GM12878 (cell line): ENCODE measurements around the gene GNPTG.

Experiments
- BCLAF1 ChIP-seq: fragments of 450-650 bp; IDR thresholded peaks from 2 replicates; pipeline ENCODE4 v1.6.1; 2017; ENCODE audit warnings: antibody characterized with exemption, mild to moderate bottlenecking, moderate library complexity
- CTCF ChIP-seq, 3 experiments: IDR thresholded peaks in 2 of 3; conservative IDR thresholded peaks in 1 of 3; 2 replicates each; pipeline ENCODE4 v1.5.1; 2011; ENCODE audit warnings: low read depth in 3 of 3, low read length in 3 of 3, mild to moderate bottlenecking in 3 of 3, control low read depth in 2 of 3, moderate library complexity in 2 of 3, inconsistent platforms in 1 of 3, mixed read lengths in 1 of 3; ENCODE audit not compliant: control insufficient read depth in 2 of 3, insufficient read depth in 1 of 3; ENCODE audit errors: extremely low read depth in 1 of 3
- CUX1 ChIP-seq: IDR thresholded peaks from 2 replicates; pipeline ENCODE4 v1.6.1; 2012; ENCODE audit warnings: improper control_type of control experiment, low read depth, low read length; ENCODE audit not compliant: insufficient replicate concordance
- EZH2 ChIP-seq: IDR thresholded peaks from 2 replicates; pipeline ENCODE4 v1.6.1; 2012; ENCODE audit warnings: low read depth, mild to moderate bottlenecking, control low read depth, inconsistent platforms, low read length, borderline replicate concordance; ENCODE audit not compliant: control insufficient read depth
- FOXK2 ChIP-seq: fragments of 450-650 bp; IDR thresholded peaks from 2 replicates; pipeline ENCODE4 v1.6.1; 2017; ENCODE audit warnings: mild to moderate bottlenecking, moderate library complexity
- JUND ChIP-seq: IDR thresholded peaks from 2 replicates; pipeline ENCODE4 v1.6.1; 2012; ENCODE audit warnings: low read depth, mild to moderate bottlenecking, low read length, improper control_type of control experiment, moderate library complexity
- NR2C2 ChIP-seq: IDR thresholded peaks from 2 replicates; pipeline ENCODE4 v1.6.1; 2011; ENCODE audit warnings: borderline replicate concordance, low read depth; ENCODE audit not compliant: control insufficient read depth, insufficient read length
- POLR2AphosphoS5 ChIP-seq: IDR thresholded peaks from 2 replicates; pipeline ENCODE4 v1.6.1; 2011; ENCODE audit warnings: mild to moderate bottlenecking, low read length, inconsistent platforms
- ZNF207 ChIP-seq: fragments of 450-650 bp; IDR thresholded peaks from 2 replicates; pipeline ENCODE4 v1.6.1; 2014; ENCODE audit warnings: antibody characterized with exemption, mild to moderate bottlenecking, borderline replicate concordance
- TF ChIP-seq, protein P1 (sequence below): IDR thresholded peaks from 2 replicates; pipeline ENCODE4 v1.6.1; 2011; ENCODE audit warnings: borderline replicate concordance, low read depth, mild to moderate bottlenecking, moderate library complexity, low read length; ENCODE audit not compliant: insufficient read depth, poor library complexity, severe bottlenecking
- TF ChIP-seq, protein P2 (sequence below): fragments of 450-650 bp; IDR thresholded peaks from 2 replicates; pipeline ENCODE4 v1.6.1; 2017; ENCODE audit warnings: mild to moderate bottlenecking

DNA sequence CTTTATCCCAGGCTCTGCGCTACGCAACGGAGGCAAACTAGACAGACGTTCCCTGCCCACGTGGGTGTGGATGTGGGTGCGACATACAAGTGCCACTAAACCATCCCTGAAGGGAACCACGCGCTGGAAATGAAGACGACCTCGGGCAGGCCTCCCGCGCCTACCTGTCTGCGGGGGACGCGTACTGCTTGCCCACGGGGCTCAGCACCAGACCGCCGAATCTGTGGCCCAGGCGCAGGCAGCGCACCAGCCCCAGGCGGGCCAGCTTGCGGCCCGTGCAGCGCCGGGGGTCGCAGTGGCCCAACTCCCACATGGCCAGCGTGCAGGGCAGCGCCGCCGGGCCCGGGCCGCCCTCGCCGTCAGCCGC, 533 bp upstream of the GNPTG start:
- TF ChIP-seq, protein P1, sequence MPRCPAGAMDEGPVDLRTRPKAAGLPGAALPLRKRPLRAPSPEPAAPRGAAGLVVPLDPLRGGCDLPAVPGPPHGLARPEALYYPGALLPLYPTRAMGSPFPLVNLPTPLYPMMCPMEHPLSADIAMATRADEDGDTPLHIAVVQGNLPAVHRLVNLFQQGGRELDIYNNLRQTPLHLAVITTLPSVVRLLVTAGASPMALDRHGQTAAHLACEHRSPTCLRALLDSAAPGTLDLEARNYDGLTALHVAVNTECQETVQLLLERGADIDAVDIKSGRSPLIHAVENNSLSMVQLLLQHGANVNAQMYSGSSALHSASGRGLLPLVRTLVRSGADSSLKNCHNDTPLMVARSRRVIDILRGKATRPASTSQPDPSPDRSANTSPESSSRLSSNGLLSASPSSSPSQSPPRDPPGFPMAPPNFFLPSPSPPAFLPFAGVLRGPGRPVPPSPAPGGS = no peak
- TF ChIP-seq JUND (no peak), CTCF (IDR thresholded peaks at IDR 0.05 in 2 of 3, conservative IDR thresholded peaks at IDR 0.05 in 1 of 3; ENCODE audit: control insufficient read depth in 2 of 3, extremely low read depth in 1 of 3, insufficient read depth in 1 of 3, low read depth in 3 of 3, low read length in 3 of 3) (no peak), CUX1 (no peak), POLR2AphosphoS5 (no peak), BCLAF1 (no peak), EZH2 (no peak), FOXK2 (no peak), ZNF207 (no peak), NR2C2 (no peak)
- TF ChIP-seq, protein P2, sequence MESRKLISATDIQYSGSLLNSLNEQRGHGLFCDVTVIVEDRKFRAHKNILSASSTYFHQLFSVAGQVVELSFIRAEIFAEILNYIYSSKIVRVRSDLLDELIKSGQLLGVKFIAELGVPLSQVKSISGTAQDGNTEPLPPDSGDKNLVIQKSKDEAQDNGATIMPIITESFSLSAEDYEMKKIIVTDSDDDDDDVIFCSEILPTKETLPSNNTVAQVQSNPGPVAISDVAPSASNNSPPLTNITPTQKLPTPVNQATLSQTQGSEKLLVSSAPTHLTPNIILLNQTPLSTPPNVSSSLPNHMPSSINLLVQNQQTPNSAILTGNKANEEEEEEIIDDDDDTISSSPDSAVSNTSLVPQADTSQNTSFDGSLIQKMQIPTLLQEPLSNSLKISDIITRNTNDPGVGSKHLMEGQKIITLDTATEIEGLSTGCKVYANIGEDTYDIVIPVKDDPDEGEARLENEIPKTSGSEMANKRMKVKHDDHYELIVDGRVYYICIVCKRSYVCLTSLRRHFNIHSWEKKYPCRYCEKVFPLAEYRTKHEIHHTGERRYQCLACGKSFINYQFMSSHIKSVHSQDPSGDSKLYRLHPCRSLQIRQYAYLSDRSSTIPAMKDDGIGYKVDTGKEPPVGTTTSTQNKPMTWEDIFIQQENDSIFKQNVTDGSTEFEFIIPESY = no peak
